Measurements from ENCODE around the gene DEXI. TPM values are rescaled to one million over a fixed set of nuclear protein-coding genes. Genes with fewer than 3 reads are reported as not detected.

Gene DEXI
- total and polyA plus RNA-seq, 2 donors (not counting 1 experiment from before 2014, with no cell fraction given) = 38.8 to 49.9 TPM

DNA sequence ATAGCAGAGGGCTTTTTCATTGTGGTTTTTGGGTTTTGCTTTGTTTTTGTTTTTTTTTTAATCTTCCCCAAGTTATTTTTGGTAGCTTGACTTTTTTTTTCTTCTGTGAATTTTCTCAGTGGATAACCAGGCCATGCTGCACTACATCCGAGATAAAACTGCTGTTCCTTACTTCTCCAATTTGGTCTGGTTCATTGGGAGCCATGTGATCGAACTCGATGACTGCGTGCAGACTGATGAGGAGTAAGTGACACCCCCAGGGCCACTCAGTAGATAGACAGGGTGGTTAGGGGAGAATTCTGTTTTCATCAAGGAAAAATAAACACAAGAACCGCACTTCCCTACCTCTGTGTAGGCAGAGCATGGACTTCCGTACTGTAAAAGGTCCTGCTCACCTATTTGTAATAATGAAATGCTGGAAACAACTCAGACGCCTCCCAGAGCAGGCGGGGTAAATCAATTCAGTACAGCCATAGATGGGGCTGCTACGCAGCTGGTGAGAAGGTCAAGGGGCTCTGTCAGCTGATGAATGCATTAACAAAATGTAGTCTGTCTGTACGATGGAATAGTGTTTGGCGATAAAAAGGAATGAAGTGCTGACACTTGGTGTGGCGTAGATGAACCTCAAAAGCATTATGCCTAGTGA, 30.7 kb upstream of the DEXI start:
- H3K36me3 ChIP-seq (ENCODE audit: control insufficient read depth, insufficient read depth, low read length) = peaks cover 3% of the 10 kb centered on the region
- DNase-seq (ENCODE audit: low read depth in 2 of 2) = no peak
- no peaks in the 10 kb centered on the region for H3K27me3 ChIP-seq (ENCODE audit: control insufficient read depth, insufficient read depth, low read length)
- H3K4me1 ChIP-seq (ENCODE audit: control insufficient read depth, extremely low read depth, insufficient read depth, low read length) = peaks cover 9% of the 10 kb centered on the region
- H3K9me3 ChIP-seq (ENCODE audit: control insufficient read depth, insufficient read depth, low read depth, low read length) = no peaks in the 10 kb centered on the region
- no peaks in the 10 kb centered on the region for H4K20me1 ChIP-seq (ENCODE audit: control insufficient read depth, extremely low read depth, insufficient read depth, low read length)
- no peak for TF ChIP-seq EZH2 (IDR thresholded peaks at IDR 0.05; ENCODE audit: low read length, missing control alignments)
- TF ChIP-seq, protein P1, sequence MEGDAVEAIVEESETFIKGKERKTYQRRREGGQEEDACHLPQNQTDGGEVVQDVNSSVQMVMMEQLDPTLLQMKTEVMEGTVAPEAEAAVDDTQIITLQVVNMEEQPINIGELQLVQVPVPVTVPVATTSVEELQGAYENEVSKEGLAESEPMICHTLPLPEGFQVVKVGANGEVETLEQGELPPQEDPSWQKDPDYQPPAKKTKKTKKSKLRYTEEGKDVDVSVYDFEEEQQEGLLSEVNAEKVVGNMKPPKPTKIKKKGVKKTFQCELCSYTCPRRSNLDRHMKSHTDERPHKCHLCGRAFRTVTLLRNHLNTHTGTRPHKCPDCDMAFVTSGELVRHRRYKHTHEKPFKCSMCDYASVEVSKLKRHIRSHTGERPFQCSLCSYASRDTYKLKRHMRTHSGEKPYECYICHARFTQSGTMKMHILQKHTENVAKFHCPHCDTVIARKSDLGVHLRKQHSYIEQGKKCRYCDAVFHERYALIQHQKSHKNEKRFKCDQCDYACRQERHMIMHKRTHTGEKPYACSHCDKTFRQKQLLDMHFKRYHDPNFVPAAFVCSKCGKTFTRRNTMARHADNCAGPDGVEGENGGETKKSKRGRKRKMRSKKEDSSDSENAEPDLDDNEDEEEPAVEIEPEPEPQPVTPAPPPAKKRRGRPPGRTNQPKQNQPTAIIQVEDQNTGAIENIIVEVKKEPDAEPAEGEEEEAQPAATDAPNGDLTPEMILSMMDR (conservative IDR thresholded peaks at IDR 0.05 in 1 of 2, IDR thresholded peaks at IDR 0.05 in 1 of 2; ENCODE audit: low read depth in 1 of 2, low read length in 2 of 2) = no peak
- no peak overlapping the region for H3K9ac ChIP-seq (ENCODE audit: insufficient read depth, low read length)
- no peak overlapping the region for H3K27ac ChIP-seq (ENCODE audit: insufficient read depth, low read length)
- no peak overlapping the region for H3K4me3 ChIP-seq (replicated peaks in 1 of 4; ENCODE audit: control extremely low read depth in 1 of 4, insufficient read depth in 1 of 4, low read depth in 3 of 4, low read length in 4 of 4)
- H3K79me2 ChIP-seq (ENCODE audit: control insufficient read depth, insufficient read depth, low read length) = no peaks in the 10 kb centered on the region
- no peak overlapping the region for H2AFZ ChIP-seq (ENCODE audit: low read length)
- no peak overlapping the region for H3K4me2 ChIP-seq (ENCODE audit: extremely low read depth, insufficient read depth, low read length)

- Histone ChIP-seq H3K4me1 (ENCODE audit: control insufficient read depth, extremely low read depth, insufficient read depth, low read length) (peaks cover 9% of the 10 kb centered on the region), H2AFZ (ENCODE audit: low read length) (no peak overlapping the region), H4K20me1 (ENCODE audit: control insufficient read depth, extremely low read depth, insufficient read depth, low read length) (no peaks in the 10 kb centered on the region), H3K9ac (ENCODE audit: insufficient read depth, low read length) (no peak overlapping the region), H3K4me3 (replicated peaks in 1 of 4; ENCODE audit: control extremely low read depth in 1 of 4, insufficient read depth in 1 of 4, low read depth in 3 of 4, low read length in 4 of 4) (no peak overlapping the region), H3K27ac (ENCODE audit: insufficient read depth, low read length) (peak overlapping the region; percentile 11), H3K27me3 (ENCODE audit: control insufficient read depth, insufficient read depth, low read length) (no peaks in the 10 kb centered on the region), H3K79me2 (ENCODE audit: control insufficient read depth, insufficient read depth, low read length) (no peaks in the 10 kb centered on the region), H3K36me3 (ENCODE audit: control insufficient read depth, insufficient read depth, low read length) (peaks cover 2% of the 10 kb centered on the region), H3K4me2 (ENCODE audit: extremely low read depth, insufficient read depth, low read length) (no peak overlapping the region), H3K9me3 (ENCODE audit: control insufficient read depth, insufficient read depth, low read depth, low read length) (no peaks in the 10 kb centered on the region)
- no peak for TF ChIP-seq EZH2 (IDR thresholded peaks at IDR 0.05; ENCODE audit: low read length, missing control alignments)
- TF ChIP-seq, protein P1 (conservative IDR thresholded peaks at IDR 0.05 in 1 of 2, IDR thresholded peaks at IDR 0.05 in 1 of 2; ENCODE audit: low read depth in 1 of 2, low read length in 2 of 2) = no peak
- DNase-seq (ENCODE audit: low read depth in 2 of 2) = no peak
Measured at GRCh38 chr16:10972108-10972818, 30.0 kb upstream of the DEXI start.

DNA sequence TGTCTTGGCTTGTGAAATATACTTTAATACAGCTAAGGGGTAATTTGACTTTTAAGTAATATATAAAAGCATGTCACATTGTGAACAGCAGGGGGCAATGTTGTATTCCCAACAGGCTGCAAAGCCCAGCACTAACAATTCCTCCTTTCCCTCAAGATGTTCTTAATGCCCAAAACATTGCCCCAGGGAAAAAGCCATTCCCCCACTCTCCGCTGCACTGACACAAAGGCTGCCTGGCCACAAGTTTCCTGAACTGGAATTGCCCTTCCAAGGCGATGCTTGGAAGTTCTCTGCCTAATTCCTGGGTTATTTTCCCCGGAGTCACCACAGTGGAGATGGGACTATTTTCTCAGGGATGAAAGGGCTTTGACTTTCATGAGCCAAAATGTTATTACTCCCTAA, 29.3 kb upstream of the DEXI start:
- Histone ChIP-seq H3K4me3 (replicated peaks in 1 of 4; ENCODE audit: control extremely low read depth in 1 of 4, insufficient read depth in 1 of 4, low read depth in 3 of 4, low read length in 4 of 4) (peak overlapping the region in 1 of 4 experiments; percentile 19), H3K9me3 (ENCODE audit: control insufficient read depth, insufficient read depth, low read depth, low read length) (no peaks in the 10 kb centered on the region), H3K79me2 (ENCODE audit: control insufficient read depth, insufficient read depth, low read length) (no peaks in the 10 kb centered on the region), H3K27ac (ENCODE audit: insufficient read depth, low read length) (peak overlapping the region; percentile 11), H3K9ac (ENCODE audit: insufficient read depth, low read length) (no peak overlapping the region), H3K4me1 (ENCODE audit: control insufficient read depth, extremely low read depth, insufficient read depth, low read length) (peaks cover 9% of the 10 kb centered on the region), H3K4me2 (ENCODE audit: extremely low read depth, insufficient read depth, low read length) (no peak overlapping the region), H3K27me3 (ENCODE audit: control insufficient read depth, insufficient read depth, low read length) (no peaks in the 10 kb centered on the region), H3K36me3 (ENCODE audit: control insufficient read depth, insufficient read depth, low read length) (no peaks in the 10 kb centered on the region), H2AFZ (ENCODE audit: low read length) (no peak overlapping the region), H4K20me1 (ENCODE audit: control insufficient read depth, extremely low read depth, insufficient read depth, low read length) (no peaks in the 10 kb centered on the region)
- DNase-seq (ENCODE audit: low read depth in 2 of 2) = peak; percentile 78 to 97
- TF ChIP-seq EZH2 (IDR thresholded peaks at IDR 0.05; ENCODE audit: low read length, missing control alignments) = no peak
- TF ChIP-seq, protein P1 (conservative IDR thresholded peaks at IDR 0.05 in 1 of 2, IDR thresholded peaks at IDR 0.05 in 1 of 2; ENCODE audit: low read depth in 1 of 2, low read length in 2 of 2) = peak; percentile 62 to 67
